Uterine smooth muscle cell (primary cell): ENCODE data around the gene XRCC3. TPM values are rescaled to one million over a fixed set of nuclear protein-coding genes. Genes with fewer than 3 reads are reported as not detected.

Experiments used
- total RNA-seq: library from RNA; depleted of rRNA; stranded (reverse); fragments of >200 nt; gene quantifications from 2 replicates; pipeline ENCODE4 v1.2.3, GENCODE V29; 2014

Gene XRCC3
- total RNA-seq = 9.7 and 27.7 TPM in 2 replicates

DNA sequence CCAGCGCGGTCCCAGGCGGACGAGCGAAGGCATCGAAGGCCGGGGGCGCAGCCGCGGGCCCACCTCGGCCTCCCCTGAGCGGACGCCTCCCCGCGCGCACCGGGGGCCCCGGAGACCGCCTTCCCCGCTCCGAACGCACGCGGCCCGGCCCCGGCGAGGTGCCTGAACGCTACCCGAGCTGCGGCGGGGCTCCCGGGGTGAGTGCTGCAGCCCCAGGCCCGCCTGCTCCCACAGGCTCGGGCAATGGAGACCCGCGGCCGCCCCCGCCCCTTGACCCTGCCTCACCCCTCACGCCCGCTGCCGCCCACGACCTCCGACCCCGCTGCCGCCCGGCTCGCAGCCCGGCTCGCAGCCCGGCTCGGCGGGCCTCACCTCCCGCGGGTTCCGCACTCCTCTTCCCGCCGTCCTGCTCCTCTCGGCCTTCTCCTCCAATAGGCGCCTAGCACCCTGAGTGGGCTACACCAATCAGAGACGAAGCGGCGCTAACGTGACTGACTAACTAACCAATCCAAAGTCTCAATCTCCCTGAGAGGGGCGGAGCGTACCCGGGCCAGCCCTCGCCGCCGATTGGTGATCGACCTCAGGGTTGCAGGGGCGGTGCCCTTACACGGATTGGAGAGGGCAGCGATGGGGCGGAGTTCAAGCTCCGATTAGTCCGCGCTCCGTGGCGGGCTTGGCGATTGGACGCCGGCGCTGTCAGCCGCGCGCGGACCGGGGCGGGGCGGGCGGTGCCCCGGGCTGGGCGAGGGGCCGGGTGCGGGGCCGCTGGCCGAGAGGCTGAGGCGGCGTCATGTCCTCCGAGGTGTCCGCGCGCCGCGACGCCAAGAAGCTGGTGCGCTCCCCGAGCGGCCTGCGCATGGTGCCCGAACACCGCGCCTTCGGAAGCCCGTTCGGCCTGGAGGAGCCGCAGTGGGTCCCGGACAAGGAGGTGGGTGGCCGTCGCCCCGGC, at the start of gene XRCC3, which contains the start of gene ZFYVE21:
TSS of gene XRCC3 (minus strand) at position 400 of the 949 bp plus-strand sequence. CDS start 4,364 bp downstream, outside the sequence.
TSS of gene ZFYVE21 (plus strand) at position 759 of the 949 bp plus-strand sequence. CDS start at position 791, 32 bp downstream.

Other genes with a start within 250 kb of the XRCC3 start
- gene CKB, start 192.6 kb downstream of the XRCC3 start, total RNA-seq = 24.9 and 36.6 TPM in 2 replicates
- gene TRMT61A, start 186.3 kb downstream of the XRCC3 start, total RNA-seq = 10.7 and 14.1 TPM in 2 replicates
- 29.0 and 30.3 TPM in 2 replicates for gene BAG5, start 152.8 kb downstream of the XRCC3 start, total RNA-seq
- gene COA8, start 152.5 kb downstream of the XRCC3 start, total RNA-seq = 16.4 and 18.0 TPM in 2 replicates
- gene KLC1, start 86.2 kb downstream of the XRCC3 start, total RNA-seq = 230 and 244 TPM in 2 replicates
- 54.9 and 76.5 TPM in 2 replicates for gene ZFYVE21, start 359 bp upstream of the XRCC3 start, total RNA-seq
- 3.4 and 5.8 TPM in 2 replicates for gene PPP1R13B, start 132.1 kb upstream of the XRCC3 start, total RNA-seq
- gene TDRD9, start 213.0 kb upstream of the XRCC3 start, total RNA-seq = 0.22 and 2.2 TPM in 2 replicates
- gene RD3L, start 227.1 kb upstream of the XRCC3 start, total RNA-seq = not detected in 2 replicates